HepG2 (cell line): ENCODE results near the gene KRTAP10-5.

ENCODE experiments used
- CTCF ChIP-seq: sonication (generic); formaldehyde crosslinking; IDR thresholded peaks from 2 replicates; pipeline ENCODE4 v1.5.0; 2020; ENCODE audit warnings: mild to moderate bottlenecking, missing genetic modification reagents, moderate library complexity
- MYPOP ChIP-seq: sonication (generic); formaldehyde crosslinking; IDR thresholded peaks from 2 replicates; pipeline ENCODE4 v1.8.1; 2023; ENCODE audit warnings: mild to moderate bottlenecking, moderate library complexity, missing genetic modification reagents
- ZNF296 ChIP-seq: sonication (generic); formaldehyde crosslinking; conservative IDR thresholded peaks from 2 replicates; pipeline ENCODE4 v1.5.0; 2020; ENCODE audit warnings: mild to moderate bottlenecking, missing genetic modification reagents
- ZNF720 ChIP-seq: sonication (generic); formaldehyde crosslinking; IDR thresholded peaks from 2 replicates; pipeline ENCODE4 v1.4.0; 2020; ENCODE audit warnings: missing genetic modification reagents

- TF ChIP-seq ZNF720 (CRISPR knock-in tag) (no peak), MYPOP (CRISPR knock-in tag) (no peak), ZNF296 (CRISPR knock-in tag) (no peak), CTCF (CRISPR knock-in tag) (no peak)
These were observed 38.5 kb upstream of the KRTAP10-5 start for GRCh38 chr21:44618909-44619308.
